ENCODE results near the gene GALNT14.

GALNT14 gene

DNA sequence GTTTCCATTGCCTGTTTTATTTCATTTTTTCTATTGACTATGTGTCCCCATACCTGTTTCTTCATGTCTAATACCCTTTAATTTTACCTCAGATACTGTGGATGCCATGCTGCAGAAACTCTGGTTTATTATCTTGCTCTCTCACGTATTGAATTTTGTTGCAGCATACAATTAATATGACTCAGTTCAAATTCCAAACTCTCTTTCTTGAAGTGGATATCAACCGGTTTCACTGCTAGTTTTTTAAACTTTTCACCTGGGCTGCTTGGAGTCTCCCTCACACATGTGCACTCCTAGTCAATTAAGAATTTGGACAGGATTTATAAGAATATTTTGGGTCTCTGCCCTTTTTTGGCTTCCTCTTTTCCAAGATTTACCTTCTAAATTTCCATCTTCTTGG, 260.4 kb downstream of the GALNT14 start:
- no peak for DNase-seq

DNA sequence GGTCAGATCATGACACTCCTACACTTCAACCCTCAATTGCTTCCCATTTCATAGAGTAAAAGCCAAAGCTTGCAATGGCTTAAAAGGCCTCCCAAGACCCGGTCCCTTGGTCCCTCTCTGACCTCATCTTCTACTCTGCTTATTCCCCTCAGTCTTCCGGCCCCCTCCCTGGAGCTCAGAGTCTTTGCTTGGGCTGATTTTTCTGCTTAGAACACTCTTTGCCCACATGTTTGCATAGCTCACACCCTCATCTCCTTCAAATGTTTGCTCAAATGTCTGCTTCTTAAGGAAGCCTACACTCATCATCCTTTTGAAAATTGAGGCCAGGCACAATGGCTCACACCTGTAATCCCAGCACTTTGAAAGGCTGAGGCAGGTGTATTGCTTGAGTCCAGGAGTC, 265.4 kb downstream of the GALNT14 start:
- no peak for DNase-seq

DNA sequence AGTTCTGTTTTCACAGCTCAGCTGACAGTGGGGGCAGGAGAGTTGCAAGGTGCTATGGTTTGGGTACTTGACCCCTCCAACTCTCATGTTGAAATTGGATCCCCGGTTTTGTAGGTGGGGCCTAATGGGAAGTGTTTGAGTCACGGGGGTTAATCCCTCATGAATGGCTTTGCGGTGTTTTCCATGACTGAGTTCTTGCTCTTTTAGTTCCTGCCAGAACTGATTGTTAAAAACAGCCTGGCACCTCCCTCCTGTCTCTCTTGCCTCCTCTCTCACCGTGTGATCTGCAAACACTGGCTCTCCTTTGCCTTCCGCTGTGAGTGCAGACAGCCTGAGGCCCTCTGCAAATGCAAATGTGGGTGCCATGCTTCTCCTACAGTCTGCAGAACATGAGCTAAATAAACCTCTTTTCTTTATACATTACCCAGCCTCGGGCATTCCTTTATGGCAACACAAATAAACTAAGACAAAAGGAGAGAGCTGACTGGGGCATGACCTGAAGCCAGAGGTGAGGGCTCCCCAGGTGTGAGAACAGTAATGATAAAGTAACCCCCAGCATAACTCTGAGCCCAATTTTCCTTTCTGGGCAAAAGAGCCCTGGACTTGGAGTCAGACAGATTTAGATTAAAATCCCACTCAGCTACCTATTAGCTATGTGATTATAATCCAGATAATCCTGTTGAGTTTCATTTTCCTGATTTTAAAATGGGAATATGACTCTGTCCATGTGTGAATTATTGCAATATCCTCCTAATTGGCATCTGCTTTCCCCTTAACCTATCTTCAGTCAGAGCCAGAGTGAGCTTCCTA, 266.1 kb downstream of the GALNT14 start:
- no peak for DNase-seq

DNA sequence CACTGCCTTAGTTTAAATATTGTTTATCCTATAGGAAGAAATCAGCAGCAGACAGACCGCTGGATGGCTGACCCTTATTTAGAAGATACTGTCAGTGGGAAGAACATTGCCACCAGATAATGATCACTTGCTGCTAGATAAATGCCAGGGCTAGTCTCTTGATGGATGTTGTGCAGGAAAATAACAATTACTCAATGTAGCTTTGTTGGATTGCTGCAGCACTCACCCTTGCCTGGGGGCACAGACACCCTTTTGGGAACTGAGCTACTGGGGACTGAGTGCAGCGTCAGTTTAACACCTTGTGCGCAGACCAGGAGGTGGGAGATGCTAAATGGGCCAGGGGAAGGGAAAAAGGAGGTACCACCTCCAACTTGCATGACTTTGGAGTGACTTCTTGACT, 266.8 kb downstream of the GALNT14 start:
- DNase-seq: no peak

DNA sequence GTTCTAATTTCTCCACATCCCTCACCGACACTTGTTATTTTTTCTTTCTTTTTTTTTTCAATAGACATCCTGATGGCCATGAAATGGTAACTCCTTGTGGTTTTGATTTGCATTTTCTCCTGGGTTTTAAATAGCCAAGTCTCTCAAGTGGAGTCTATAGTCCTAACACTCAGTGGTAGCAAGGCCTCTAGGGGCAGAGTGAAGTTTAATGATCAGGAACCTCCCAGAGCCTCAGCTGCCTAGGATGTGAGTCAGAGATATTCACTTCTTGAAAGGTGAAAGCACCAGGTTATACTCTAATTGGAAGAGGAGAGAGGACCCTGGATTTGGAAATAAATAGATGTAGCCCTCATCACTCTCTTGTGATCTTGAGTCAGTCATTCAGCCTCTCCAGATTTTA, 268.3 kb downstream of the GALNT14 start:
- no peak for DNase-seq

DNA sequence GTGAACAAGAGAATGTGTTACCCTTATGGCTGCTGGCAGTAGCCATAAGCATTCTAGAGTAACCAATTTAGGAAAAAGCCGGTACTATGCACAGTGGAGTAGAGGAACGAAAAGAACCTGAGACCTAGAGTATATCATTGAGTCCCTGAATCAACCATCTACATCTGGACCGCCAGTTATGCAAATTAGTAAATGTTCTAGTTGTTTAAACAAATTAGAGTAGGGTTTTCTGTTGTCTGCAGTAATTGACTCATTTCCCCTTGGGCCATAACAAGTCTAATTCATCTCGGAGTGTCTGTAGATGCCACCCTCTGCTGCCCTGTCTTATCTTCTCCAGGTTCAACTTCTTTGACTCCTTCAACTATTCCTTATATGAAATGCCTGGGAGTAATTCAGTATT, 270.9 kb downstream of the GALNT14 start:
- no peak for DNase-seq

DNA sequence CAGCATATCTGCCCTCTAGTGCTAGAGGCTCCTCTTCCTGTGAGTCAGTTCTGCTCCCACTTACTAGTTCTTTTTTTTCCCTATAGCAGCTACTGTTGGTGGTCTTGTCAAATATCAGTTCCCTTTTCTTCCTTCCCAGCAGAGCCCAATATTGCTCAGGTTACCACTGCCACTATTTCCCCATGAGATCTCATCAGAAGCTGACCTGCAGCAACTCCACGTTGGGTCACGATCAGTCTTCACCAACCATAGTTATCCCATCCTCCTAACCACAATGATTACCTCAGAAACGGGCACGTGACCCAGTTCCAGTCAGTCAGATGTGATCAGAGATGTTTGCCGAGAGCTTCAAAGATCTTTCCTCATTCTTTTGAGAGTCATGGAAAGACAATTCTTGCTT, 271.3 kb downstream of the GALNT14 start:
- no peak for DNase-seq

DNA sequence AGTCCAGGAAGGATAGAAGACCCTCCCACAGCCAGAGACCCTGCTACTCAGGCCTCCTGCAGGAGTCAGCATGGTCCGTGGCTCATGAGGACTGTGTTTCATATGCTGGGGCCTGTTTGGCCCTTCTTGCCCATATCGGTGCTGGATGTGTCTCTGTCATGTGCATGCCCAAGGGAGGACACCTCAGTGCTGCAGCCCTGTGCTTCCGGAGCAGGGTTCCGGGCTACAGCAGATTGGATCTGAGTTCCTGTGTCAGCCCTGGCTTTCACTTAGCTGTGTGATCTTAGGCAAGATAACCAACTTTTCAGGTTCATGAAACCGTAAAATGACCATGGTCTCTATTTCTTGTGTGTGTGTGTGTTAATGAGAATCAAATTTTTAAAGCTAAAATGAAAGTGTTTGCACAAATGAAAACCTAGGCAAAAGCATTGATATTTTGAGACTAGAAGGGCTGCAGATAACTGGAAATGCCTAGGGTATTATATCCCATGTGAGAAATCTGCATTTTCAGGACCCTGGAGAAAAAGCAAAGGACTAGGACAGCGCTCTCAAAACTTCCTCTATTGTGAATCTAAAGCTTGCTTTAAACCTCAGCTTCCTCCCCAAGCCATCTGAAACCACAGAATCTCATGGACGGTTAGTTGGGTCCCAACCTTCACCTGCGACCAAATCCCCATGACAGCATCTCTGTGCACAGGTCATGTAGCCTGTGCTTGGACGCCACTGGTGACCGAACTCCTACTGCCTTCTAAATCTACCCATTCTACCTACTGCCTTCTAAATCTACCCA, 272.2 kb downstream of the GALNT14 start:
- DNase-seq: no peak

DNA sequence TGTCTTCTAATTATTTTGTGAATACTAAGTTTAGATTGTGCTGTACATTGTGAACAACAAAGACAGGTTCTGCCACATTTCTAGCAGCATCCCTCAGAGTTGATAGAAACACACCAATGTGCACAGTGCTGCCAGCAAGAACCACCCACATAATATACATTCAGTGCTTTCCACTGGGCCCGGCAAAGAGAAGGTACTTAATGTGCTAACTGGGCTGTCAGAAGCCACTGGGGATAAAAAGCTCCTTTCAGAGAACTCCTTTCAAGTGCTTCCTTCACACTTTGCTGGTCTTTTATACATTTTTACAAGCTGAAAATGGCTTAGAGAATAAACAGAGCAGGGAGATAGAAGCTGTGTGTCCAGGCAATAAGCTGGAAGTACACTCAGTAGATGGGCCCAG, 273.0 kb downstream of the GALNT14 start:
- no peak for DNase-seq

DNA sequence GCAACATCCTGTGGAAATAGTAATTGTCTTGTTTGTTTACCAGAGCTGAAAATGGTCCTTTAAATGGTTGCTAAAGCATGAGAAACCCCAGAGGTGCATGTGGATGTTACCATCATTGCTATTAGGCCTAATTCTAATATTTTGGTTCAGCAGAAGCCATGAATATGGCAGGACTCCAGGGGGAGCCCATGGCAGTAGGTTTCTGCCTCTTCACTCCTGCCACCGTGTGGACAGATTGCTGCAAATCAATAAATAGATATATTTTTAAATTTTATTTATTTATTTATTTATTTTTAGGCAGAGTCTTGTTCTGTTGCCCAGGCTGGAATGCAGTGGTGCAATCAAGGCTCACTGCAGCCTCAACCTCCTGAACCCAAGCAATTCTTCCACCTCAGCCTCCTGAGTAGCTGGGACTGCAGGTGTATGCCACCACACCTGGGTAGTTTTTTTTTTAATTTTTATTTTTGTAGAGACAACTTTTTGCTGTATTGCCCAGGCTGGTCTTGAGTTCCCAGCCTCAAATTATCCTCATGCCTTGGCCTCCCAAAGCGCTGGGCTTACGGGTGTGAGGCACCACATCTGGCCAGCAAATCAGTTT, 276.1 kb downstream of the GALNT14 start:
- peak; percentile 24 to 66 for DNase-seq

DNA sequence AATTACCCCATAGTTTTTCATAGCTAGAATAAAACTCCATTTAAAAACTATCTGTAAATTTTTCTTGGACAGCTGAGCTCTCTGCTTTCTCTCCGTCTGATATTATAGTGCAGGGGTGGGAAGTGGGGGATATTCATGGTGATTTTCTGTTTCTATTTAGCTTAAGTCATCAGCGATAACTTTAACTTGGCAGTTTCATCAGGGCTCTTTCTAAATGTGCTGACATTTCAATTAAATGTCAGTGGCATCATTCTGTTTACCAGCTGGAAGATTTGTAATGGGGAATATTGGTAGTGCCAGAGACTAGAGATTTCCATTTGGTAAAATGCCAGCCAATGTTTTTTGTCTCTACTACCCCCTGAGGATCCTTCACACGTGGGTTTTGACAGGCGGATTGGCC, 277.5 kb downstream of the GALNT14 start:
- DNase-seq: peak in 1 of 2 experiments; percentile 7
